H1 (cell line): ENCODE data around the gene CAVIN4. TPM values are rescaled to one million over a fixed set of nuclear protein-coding genes. Genes with fewer than 3 reads are reported as not detected.

Source experiments
- CTCF ChIA-PET: fragments of 300-600 bp; sonication (Branson Sonifier 250); formaldehyde crosslinking; loops from one replicate; lab custom pipeline; 2021; ENCODE audit not compliant: partially characterized antibody; lab: Charles Lee
- POLR2A ChIA-PET: fragments of 300-600 bp; sonication (Branson Sonifier 250); formaldehyde crosslinking; loops from one replicate; lab custom pipeline; 2021; ENCODE audit warnings: inconsistent platforms; ENCODE audit not compliant: partially characterized antibody; lab: Charles Lee
- DNase-seq, 2 experiments: peaks; one replicate each; pipeline versions ENCODE4 v3.0.0 to v3.0.0-alpha.2; 2010 to 2022; ENCODE audit warnings: low spot score in 2 of 2, low read depth in 1 of 2, mixed read lengths in 1 of 2
- FAIRE-seq: peaks from 2 replicates; lab custom pipeline; 2011; peaks lifted over from hg19 to GRCh38; lab: Jason Lieb, UNC
- H2AFZ ChIP-seq: 2 replicates; pipeline ENCODE4 v1.8.1; 2012; ENCODE audit warnings: low read length, inconsistent platforms
- H2AK5ac ChIP-seq: 2 replicates; pipeline ENCODE4 v1.6.1; 2013; ENCODE audit warnings: low read depth, low read length
- H2BK120ac ChIP-seq: replicated peaks from 2 replicates; pipeline ENCODE3; 2013; ENCODE audit warnings: low read depth, low read length, inconsistent platforms
- H2BK12ac ChIP-seq: 2 replicates; pipeline ENCODE4 v1.6.1; 2013; ENCODE audit warnings: low read depth, low read length
- H2BK15ac ChIP-seq: 2 replicates; pipeline ENCODE4 v1.6.1; 2013; ENCODE audit warnings: low read length
- H2BK20ac ChIP-seq: 2 replicates; pipeline ENCODE4 v1.6.1; 2013; ENCODE audit warnings: low read length
- H2BK5ac ChIP-seq: 2 replicates; pipeline ENCODE4 v1.6.1; 2013; ENCODE audit warnings: low read depth, low read length
- H3K14ac ChIP-seq: 2 replicates; pipeline ENCODE4 v1.6.1; 2013; ENCODE audit warnings: inconsistent platforms; ENCODE audit not compliant: insufficient read length
- H3K18ac ChIP-seq: 2 replicates; pipeline ENCODE4 v1.6.1; 2013; ENCODE audit warnings: low read length; ENCODE audit errors: extremely low read depth
- H3K23ac ChIP-seq: 2 replicates; pipeline ENCODE4 v1.6.1; 2013; ENCODE audit warnings: inconsistent platforms; ENCODE audit not compliant: insufficient read length
- H3K23me2 ChIP-seq: 2 replicates; pipeline ENCODE4 v1.6.1; 2013; ENCODE audit warnings: low read depth, low read length
- H3K27ac ChIP-seq: 2 replicates; pipeline ENCODE4 v1.6.1; 2011; ENCODE audit warnings: low read depth, low read length, inconsistent platforms
- H3K27me3 ChIP-seq, 4 experiments: replicated peaks in 1 of 4; 1 replicate in 1 of 4; 2 replicates in 3 of 4; pipeline versions ENCODE4 v1.6.1 to v1.8.1; 2011 to 2013; ENCODE audit warnings: low read length in 3 of 4, mild to moderate bottlenecking in 3 of 4, inconsistent platforms in 2 of 4, mixed read lengths in 2 of 4, moderate library complexity in 1 of 4; ENCODE audit not compliant: control insufficient read depth in 3 of 4, insufficient read depth in 3 of 4; ENCODE audit errors: extremely low read depth in 1 of 4
- H3K36me3 ChIP-seq, 4 experiments: 2 replicates each; pipeline versions ENCODE4 v1.6.1 to v1.8.1; 2011 to 2013; ENCODE audit warnings: mild to moderate bottlenecking in 4 of 4, low read length in 3 of 4, moderate library complexity in 2 of 4, control low read depth in 1 of 4, inconsistent platforms in 1 of 4; ENCODE audit not compliant: insufficient read depth in 4 of 4, control insufficient read depth in 2 of 4
- H3K4ac ChIP-seq: replicated peaks from 2 replicates; pipeline ENCODE3; 2013; ENCODE audit warnings: low read length, low read depth, mixed read lengths, inconsistent platforms; ENCODE audit not compliant: insufficient read length
- H3K4me1 ChIP-seq, 4 experiments: replicated peaks in 1 of 4; 1 replicate in 1 of 4; 2 replicates in 3 of 4; pipeline versions ENCODE4 v1.6.1 to v1.8.1; 2011 to 2013; ENCODE audit warnings: low read length in 3 of 4, inconsistent platforms in 2 of 4, mixed read lengths in 1 of 4; ENCODE audit not compliant: insufficient read depth in 4 of 4, control insufficient read depth in 3 of 4
- H3K4me2 ChIP-seq, 2 experiments: 2 replicates each; pipeline versions ENCODE4 v1.6.1 to v1.8.1; 2011 to 2013; ENCODE audit warnings: low read depth in 2 of 2, low read length in 2 of 2, control low read depth in 1 of 2, inconsistent platforms in 1 of 2, mild to moderate bottlenecking in 1 of 2; ENCODE audit not compliant: insufficient read depth in 1 of 2
- H3K4me3 ChIP-seq, 4 experiments: fragments of 200-600, 300-600 bp in 1 of 4; sonication (generic), shearing (Covaris generic), sonication (Bioruptor Twin) in 1 of 4; 2 replicates each; pipeline versions ENCODE4 v1.5.1 to v1.8.1; 2011 to 2016; ENCODE audit warnings: low read length in 4 of 4, low read depth in 3 of 4, control low read depth in 2 of 4, inconsistent platforms in 2 of 4, mild to moderate bottlenecking in 2 of 4, mixed read lengths in 1 of 4, moderate library complexity in 1 of 4; ENCODE audit not compliant: insufficient read depth in 2 of 4; ENCODE audit errors: extremely low read depth in 1 of 4
- H3K56ac ChIP-seq: replicated peaks from 2 replicates; pipeline ENCODE3; 2013; ENCODE audit warnings: low read depth, mild to moderate bottlenecking, mixed read lengths, low read length, inconsistent platforms; ENCODE audit not compliant: insufficient read length
- H3K79me1 ChIP-seq: 2 replicates; pipeline ENCODE4 v1.6.1; 2013; ENCODE audit warnings: low read depth, low read length, control low read depth
- H3K79me2 ChIP-seq, 2 experiments: 2 replicates each; pipeline versions ENCODE4 v1.6.1 to v1.8.1; 2012 to 2013; ENCODE audit warnings: low read length in 2 of 2, mild to moderate bottlenecking in 2 of 2, inconsistent platforms in 1 of 2; ENCODE audit not compliant: insufficient read depth in 2 of 2, control insufficient read depth in 1 of 2
- H3K9ac ChIP-seq, 4 experiments: replicated peaks in 1 of 4; 1 replicate in 1 of 4; 2 replicates in 3 of 4; pipeline versions ENCODE4 v1.6.1 to v1.8.1; 2011 to 2013; ENCODE audit warnings: low read depth in 3 of 4, low read length in 3 of 4, control low read depth in 2 of 4, mild to moderate bottlenecking in 2 of 4, moderate library complexity in 2 of 4, inconsistent platforms in 1 of 4; ENCODE audit errors: extremely low read depth in 1 of 4
- H3K9me3 ChIP-seq, 2 experiments: 2 replicates each; pipeline versions ENCODE4 v1.6.1 to v1.8.1; 2012 to 2013; ENCODE audit warnings: mild to moderate bottlenecking in 2 of 2, moderate library complexity in 2 of 2, control low read depth in 1 of 2, inconsistent platforms in 1 of 2, low read depth in 1 of 2, low read length in 1 of 2, mixed read lengths in 1 of 2; ENCODE audit not compliant: insufficient read depth in 2 of 2
- H4K20me1 ChIP-seq, 2 experiments: replicated peaks in 1 of 2; 2 replicates each; pipeline versions ENCODE3 to v1.8.1; 2011 to 2013; ENCODE audit warnings: inconsistent platforms in 2 of 2, low read length in 2 of 2, mild to moderate bottlenecking in 1 of 2; ENCODE audit not compliant: insufficient read depth in 2 of 2, control insufficient read depth in 1 of 2
- H4K5ac ChIP-seq: 2 replicates; pipeline ENCODE4 v1.6.1; 2013; ENCODE audit warnings: low read length, low read depth, mixed read lengths, inconsistent platforms; ENCODE audit not compliant: insufficient read length
- H4K8ac ChIP-seq: 2 replicates; pipeline ENCODE4 v1.8.0; 2013; ENCODE audit warnings: mild to moderate bottlenecking, moderate library complexity, low read length, inconsistent platforms; ENCODE audit not compliant: insufficient read depth; ENCODE audit errors: extremely low read depth
- H4K91ac ChIP-seq: replicated peaks from 2 replicates; pipeline ENCODE3; 2013; ENCODE audit warnings: low read length, mixed read lengths, inconsistent platforms; ENCODE audit not compliant: insufficient read length
- ATF2 ChIP-seq: IDR thresholded peaks from 2 replicates; pipeline ENCODE4 v1.6.1; 2012; ENCODE audit warnings: low read length, inconsistent platforms
- JUND ChIP-seq: IDR thresholded peaks from 2 replicates; pipeline ENCODE4 v1.6.1; 2011; ENCODE audit warnings: mild to moderate bottlenecking, improper control_type of control experiment, low read length
- MAFK ChIP-seq: IDR thresholded peaks from 2 replicates; pipeline ENCODE4 v1.6.1; 2012; ENCODE audit warnings: low read depth, mild to moderate bottlenecking, improper control_type of control experiment, low read length
- RAD21 ChIP-seq, 2 experiments: IDR thresholded peaks in 1 of 2; conservative IDR thresholded peaks in 1 of 2; 2 replicates each; pipeline ENCODE4 v1.6.1; 2011; ENCODE audit warnings: low read depth in 2 of 2, low read length in 2 of 2, improper control_type of control experiment in 1 of 2, inconsistent platforms in 1 of 2, mild to moderate bottlenecking in 1 of 2, moderate library complexity in 1 of 2
- YY1 ChIP-seq: IDR thresholded peaks from 2 replicates; pipeline ENCODE4 v1.6.1; 2011; ENCODE audit warnings: low read depth, mild to moderate bottlenecking, low read length
- WGBS, 2 experiments: shearing (Covaris generic) in 1 of 2; methylation state at CpG; one replicate each; pipeline versions ENCODE4 v1.1.6 to v1.1.7; 2013 to 2015; ENCODE audit warnings: low lambda C conversion rate in 2 of 2, mixed read lengths in 2 of 2, inconsistent platforms in 1 of 2, low coverage in 1 of 2, missing lambda C conversion rate in 1 of 2; ENCODE audit not compliant: insufficient replicate concordance in 2 of 2, insufficient coverage in 1 of 2, insufficient read length in 1 of 2; ENCODE audit errors: extremely low coverage in 1 of 2, missing lambda C conversion rate in 1 of 2; 5-methylcytosine and 5-hydroxymethylcytosine counted together
- polyA plus RNA-seq, 7 experiments: library from polyadenylated mRNA; depleted of rRNA in 3 of 7; stranded (reverse) in 5 of 7; unstranded in 2 of 7; fragments of >200 nt in 5 of 7; fragments of 200-250 nt in 2 of 7; gene quantifications; 1 replicate in 5 of 7; 2 replicates in 1 of 7; 4 replicates in 1 of 7; pipeline versions ENCODE4 v1.2.1 to v1.2.3, GENCODE V29; 2011 to 2013; ENCODE audit warnings: missing spikeins in 2 of 7, mixed read lengths in 2 of 7
- total RNA-seq: library from RNA; stranded (reverse); fragmentation: NEBNext Ultra II Directional; extraction: Animal tissue kit (Norgen Biotek cat#: 25700); gene quantifications from 2 replicates; pipeline ENCODE4 v1.2.1, GENCODE V29; 2021
- TF ChIP-seq, protein P1 (sequence below), 3 experiments: IDR thresholded peaks; 1 replicate in 2 of 3; 2 replicates in 1 of 3; pipeline versions ENCODE4 v1.5.1 to v1.6.1; 2011; ENCODE audit warnings: low read length in 3 of 3, mild to moderate bottlenecking in 3 of 3, inconsistent platforms in 2 of 3, low read depth in 1 of 3, moderate library complexity in 1 of 3; ENCODE audit not compliant: insufficient read depth in 1 of 3; ENCODE audit errors: control extremely low read depth in 1 of 3

Gene CAVIN4
- total and polyA plus RNA-seq, 2 of the 8 experiments (the other 6 are each of a cell fraction or from before 2014, with no cell fraction given): 2.3 to 9.1 TPM

GRCh38 chr9:100595391-100596199 lies 17.7 kb downstream of the CAVIN4 start:
- Histone ChIP-seq H4K91ac (no peak overlapping the region), H2AK5ac (no peak overlapping the region), H2BK5ac (no peak overlapping the region), H3K14ac (no peak overlapping the region), H3K4me1 (peaks cover 3 to 14% (median 11%) of the 10 kb centered on the region in 4 experiments; a peak in 5 of 7 replicates), H3K56ac (no peak overlapping the region), H2BK20ac (no peak overlapping the region), H4K20me1 (no peaks in the 10 kb centered on the region), H4K5ac (no peak overlapping the region), H3K23ac (no peak overlapping the region), H2BK15ac (no peak overlapping the region), H3K4me3 (no peak overlapping the region), H3K27ac (no peak overlapping the region), H3K9ac (no peak overlapping the region), H3K23me2 (peaks cover 5% of the 10 kb centered on the region), H2AFZ (no peak overlapping the region), H3K4me2 (no peak overlapping the region), H3K27me3 (no peaks in the 10 kb centered on the region), H3K18ac (no peak overlapping the region), H3K79me2 (no peaks in the 10 kb centered on the region), H3K36me3 (no peaks in the 10 kb centered on the region), H2BK120ac (no peak overlapping the region), H3K79me1 (no peaks in the 10 kb centered on the region), H3K4ac (no peak overlapping the region), H2BK12ac (peak overlapping the region; percentile 42; the same call in 1 of the 2 replicates), H3K9me3 (no peaks in the 10 kb centered on the region), H4K8ac (no peak overlapping the region)
- DNase-seq (no peak), FAIRE-seq (peak; percentile 90)
- ChIA-PET POLR2A (no interaction called here), CTCF (interaction anchor here (0.6 to 2.9 kb wide), 17 partner anchors 10 to 711 kb away, joined by 3 to 14 read pairs (median 3); no protein-coding TSS in a partner anchor)
- WGBS, 2 experiments: 4% methylated on average over 3 of the region's 3 CpGs; no CpG with 5 or more reads in 1 of the 2 experiments
- TF ChIP-seq, protein P1, sequence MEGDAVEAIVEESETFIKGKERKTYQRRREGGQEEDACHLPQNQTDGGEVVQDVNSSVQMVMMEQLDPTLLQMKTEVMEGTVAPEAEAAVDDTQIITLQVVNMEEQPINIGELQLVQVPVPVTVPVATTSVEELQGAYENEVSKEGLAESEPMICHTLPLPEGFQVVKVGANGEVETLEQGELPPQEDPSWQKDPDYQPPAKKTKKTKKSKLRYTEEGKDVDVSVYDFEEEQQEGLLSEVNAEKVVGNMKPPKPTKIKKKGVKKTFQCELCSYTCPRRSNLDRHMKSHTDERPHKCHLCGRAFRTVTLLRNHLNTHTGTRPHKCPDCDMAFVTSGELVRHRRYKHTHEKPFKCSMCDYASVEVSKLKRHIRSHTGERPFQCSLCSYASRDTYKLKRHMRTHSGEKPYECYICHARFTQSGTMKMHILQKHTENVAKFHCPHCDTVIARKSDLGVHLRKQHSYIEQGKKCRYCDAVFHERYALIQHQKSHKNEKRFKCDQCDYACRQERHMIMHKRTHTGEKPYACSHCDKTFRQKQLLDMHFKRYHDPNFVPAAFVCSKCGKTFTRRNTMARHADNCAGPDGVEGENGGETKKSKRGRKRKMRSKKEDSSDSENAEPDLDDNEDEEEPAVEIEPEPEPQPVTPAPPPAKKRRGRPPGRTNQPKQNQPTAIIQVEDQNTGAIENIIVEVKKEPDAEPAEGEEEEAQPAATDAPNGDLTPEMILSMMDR (IDR thresholded peaks at IDR 0.05; ENCODE audit: control extremely low read depth in 1 of 3, insufficient read depth in 1 of 3, low read depth in 1 of 3, low read length in 3 of 3): peak in 2 of 3 experiments; percentile 73 to 75; a peak in 3 of 4 replicates
- no peak for TF ChIP-seq MAFK
- peak; percentile 95 to 96 for TF ChIP-seq RAD21 (IDR thresholded peaks at IDR 0.05 in 1 of 2, conservative IDR thresholded peaks at IDR 0.05 in 1 of 2; ENCODE audit: low read depth in 2 of 2, low read length in 2 of 2)
- TF ChIP-seq ATF2: no peak
- TF ChIP-seq JUND: no peak
- TF ChIP-seq YY1: 0 out of 2 replicates have a peak, but pooled peaks have one; percentile 29
